NCI-H2081 (cell line): ENCODE measurements around the gene RPTOR.

ENCODE experiments used
- DNase-seq, 2 experiments: peaks; one replicate each; lab custom pipeline; 2025; lab: John Stamatoyannopoulos, UW

The RPTOR gene

DNA sequence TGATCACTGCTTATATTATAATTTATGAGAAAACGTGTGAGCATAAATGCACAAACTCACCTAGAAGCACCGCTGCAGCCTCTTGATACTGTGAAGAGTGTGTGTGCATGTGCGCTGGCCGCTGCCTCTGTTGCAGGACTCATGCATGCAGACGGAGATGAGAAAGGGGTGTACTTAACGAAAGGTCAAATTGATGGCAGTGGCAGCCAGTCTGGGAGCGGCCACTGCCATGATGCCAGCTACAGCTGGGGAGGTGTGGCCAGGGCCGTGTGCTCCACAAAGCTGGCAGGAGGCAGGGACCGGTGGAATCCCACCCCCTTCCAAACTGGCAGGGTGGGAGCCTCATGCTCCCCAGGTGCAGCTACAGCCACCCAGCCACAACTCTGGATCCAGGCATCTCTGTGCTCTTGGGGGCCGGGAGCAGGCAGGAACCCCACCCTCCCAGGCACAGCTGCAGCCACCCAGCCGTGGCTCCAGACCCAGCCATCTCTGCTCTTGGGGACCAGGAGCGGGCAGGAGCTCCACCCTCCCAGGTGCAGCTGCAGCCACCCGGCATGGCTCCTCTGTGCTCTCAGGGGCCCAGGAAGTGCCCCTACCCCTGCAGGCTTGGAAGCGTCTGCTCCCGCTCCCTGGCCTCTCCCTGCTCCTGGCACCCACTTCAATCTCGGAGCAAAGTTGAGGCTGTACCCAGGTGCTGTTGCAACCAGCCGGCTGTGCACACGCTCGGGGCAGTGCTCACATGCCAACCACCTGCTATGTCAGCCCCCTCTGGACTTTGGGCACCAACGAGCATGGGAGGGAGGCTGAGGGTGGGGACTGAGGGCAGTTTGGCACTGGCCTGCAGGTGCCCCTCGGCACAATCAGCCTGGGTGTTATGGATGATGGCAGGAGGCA lies 369.5 kb downstream of the RPTOR start:
- no peak for DNase-seq

DNA sequence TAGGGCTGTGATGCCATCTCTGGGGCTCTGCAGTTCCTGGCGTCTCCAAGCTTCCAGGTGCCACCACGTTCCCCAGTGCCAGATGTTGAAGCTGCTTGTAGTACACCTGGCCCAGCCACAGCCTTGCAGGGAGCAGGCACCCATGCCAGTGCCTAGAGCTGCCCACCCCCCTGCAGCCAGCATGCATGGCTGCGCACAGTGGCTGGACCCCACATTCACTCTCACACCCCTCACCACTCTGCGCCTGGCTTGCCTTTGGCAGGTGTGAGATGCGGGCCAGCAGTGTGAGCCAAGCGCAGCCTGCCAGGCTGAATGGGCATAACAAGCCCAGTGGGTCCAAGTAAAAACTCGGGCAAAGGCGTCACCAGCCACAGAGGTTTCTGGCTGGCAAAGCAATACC lies 371.6 kb downstream of the RPTOR start:
- DNase-seq: no peak

GRCh38 chr17:80917716-80918560 lies 373.3 kb downstream of the RPTOR start:
- DNase-seq: no peak

GRCh38 chr17:80918731-80919130 lies 374.1 kb downstream of the RPTOR start:
- no peak for DNase-seq

GRCh38 chr17:80919331-80920311 lies 375.0 kb downstream of the RPTOR start:
- DNase-seq: peak in 1 of 2 experiments; percentile 11

GRCh38 chr17:80920441-80920840 lies 375.8 kb downstream of the RPTOR start:
- DNase-seq: no peak

- no peak for DNase-seq
Measured at GRCh38 chr17:80921159-80921558, 376.5 kb downstream of the RPTOR start.

DNA sequence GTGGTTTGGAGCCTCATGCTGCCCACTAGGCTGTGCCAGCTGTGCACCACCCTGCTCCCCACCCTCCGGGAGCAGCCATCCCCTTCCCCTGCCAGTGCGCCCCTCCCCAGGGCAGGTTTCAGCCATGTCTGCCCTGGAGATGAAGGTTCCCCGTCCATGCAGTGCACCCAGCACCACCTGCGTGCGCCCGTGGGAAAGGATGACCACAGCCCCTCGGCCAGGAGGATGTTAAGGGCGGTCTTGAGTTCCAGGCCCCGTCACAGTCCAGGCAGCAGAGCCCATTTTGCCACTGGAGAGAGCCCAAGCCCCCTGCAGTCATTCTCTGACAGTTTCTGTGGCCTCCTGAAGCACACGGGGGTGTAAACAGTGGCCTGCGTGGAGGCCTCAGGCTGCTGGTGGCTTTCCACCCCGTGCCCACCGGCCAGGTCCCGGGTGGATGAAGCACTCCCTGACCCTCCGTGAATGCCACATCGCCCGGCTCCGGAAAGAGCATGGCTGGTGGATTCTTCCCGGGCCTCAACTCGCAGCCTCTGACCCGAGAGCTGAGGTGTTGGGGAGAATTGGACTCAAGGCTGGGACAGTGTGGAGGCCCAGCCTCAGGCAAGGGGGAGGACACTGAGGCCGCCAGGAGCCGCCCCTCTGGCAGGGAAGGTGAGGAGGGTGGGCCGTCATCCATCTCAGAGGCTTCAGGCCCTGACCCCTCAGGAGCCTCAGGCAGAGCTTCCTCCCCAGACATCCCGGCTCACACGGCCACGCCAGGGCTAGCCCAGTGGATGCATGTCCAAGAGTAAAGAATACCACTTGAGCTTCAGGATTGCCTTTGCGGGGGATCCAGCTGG lies 377.3 kb downstream of the RPTOR start:
- DNase-seq: no peak

DNA sequence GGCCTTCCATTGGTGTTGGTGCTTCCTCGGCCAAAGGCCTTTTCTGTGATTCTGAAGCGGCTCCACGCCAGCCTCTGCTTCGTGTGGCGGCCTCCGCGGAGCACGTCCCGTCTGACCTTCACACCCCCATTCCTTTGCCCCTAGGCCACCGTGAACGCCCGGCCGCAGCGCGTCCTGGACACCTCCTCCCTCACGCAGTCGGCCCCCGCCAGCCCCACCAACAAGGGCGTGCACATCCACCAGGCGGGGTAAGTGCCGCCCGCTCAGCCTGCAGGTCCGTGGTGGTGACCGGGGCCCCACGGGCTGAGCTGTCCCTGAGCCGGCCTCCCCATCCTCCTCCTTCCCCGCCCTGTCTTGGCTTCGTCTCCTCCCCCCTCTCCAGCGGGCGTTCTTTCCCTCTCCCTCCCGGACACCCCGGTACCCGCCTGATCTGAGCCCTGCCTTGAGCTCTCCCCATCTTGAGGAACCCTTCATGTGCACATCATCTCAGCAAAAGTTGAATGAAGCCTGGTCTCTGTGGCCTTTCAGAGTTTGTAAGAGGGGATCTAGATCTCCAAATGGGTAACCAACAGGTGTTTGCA lies 378.0 kb downstream of the RPTOR start:
- DNase-seq: no peak

DNA sequence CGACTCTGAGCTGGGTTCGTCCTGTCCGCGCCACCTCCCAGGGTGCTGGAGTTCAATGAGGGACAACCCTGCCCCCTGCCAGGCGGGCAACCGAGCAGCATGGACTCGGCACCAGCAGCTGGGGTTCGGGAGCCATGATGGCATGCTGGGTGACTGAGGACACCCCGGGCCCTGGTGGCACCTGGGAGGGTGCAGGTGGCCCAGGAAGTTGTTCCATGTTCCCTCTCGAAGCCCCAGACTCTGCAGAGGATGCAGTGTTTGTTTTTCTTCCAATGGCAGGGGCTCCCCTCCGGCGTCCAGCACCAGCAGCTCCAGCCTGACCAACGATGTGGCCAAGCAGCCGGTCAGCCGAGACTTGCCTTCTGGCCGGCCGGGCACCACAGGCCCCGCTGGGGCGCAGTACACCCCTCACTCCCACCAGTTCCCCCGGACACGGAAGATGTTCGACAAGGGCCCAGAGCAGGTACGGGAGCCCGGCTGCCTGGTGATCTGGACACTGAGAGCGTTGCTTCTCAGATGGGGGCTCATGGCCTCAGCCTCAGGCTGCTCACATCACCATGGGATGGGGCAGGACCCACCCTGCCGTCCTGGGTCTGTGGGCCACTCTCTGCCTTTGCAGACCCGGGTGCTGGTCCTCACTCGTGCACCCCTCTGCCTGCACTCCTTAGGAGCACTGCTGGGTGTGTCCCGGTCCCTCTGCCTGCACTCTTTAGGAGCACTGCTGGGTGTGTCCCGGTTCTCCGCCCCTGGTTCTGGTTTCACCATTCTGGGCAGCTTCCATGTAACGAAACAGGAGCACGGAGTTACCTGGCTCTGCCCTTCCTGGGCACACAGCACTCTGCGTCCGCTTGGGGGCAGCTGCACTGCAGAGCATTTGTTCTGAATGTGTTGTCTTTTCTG lies 378.8 kb downstream of the RPTOR start:
- no peak for DNase-seq

GRCh38 chr17:80924111-80924806 lies 379.6 kb downstream of the RPTOR start:
- no peak for DNase-seq

DNA sequence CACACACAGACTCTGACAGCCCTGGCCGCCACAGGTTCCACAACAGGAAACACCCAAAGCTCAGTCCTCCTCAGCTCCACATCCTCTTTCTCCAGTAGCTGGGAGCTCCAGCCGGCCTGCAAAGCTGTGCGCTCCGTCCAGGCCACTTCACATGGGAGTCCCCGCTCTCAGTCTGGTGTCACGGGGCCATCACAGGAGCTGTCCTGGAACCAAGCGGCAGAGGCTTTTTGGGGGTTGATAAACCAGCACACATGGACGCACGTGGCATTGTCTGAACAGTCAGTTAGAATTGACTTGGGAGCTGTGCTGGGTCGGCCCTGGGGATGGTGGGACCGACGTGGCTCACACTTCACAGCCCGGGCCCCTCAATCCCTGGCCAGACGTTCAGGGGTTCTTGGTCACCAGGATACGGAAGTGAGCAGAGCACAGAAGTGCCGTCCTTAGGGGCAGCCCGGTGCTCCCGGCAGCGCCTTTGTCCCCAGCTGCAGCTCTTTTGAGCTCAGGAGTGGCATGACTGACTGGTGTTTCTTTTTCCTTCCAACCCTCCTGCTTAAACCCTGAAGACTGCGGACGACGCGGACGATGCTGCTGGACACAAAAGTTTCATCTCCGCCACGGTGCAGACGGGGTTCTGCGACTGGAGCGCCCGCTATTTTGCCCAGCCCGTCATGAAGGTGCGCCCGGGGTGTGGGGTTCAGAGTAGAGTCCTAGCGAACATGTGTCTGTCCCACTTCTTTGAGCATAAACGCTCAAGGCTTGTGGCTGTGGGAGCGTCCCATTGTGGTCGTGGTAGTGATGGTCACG lies 380.4 kb downstream of the RPTOR start:
- no peak for DNase-seq

- DNase-seq: no peak
Measured at GRCh38 chr17:80925688-80926335, 381.2 kb downstream of the RPTOR start.

DNA sequence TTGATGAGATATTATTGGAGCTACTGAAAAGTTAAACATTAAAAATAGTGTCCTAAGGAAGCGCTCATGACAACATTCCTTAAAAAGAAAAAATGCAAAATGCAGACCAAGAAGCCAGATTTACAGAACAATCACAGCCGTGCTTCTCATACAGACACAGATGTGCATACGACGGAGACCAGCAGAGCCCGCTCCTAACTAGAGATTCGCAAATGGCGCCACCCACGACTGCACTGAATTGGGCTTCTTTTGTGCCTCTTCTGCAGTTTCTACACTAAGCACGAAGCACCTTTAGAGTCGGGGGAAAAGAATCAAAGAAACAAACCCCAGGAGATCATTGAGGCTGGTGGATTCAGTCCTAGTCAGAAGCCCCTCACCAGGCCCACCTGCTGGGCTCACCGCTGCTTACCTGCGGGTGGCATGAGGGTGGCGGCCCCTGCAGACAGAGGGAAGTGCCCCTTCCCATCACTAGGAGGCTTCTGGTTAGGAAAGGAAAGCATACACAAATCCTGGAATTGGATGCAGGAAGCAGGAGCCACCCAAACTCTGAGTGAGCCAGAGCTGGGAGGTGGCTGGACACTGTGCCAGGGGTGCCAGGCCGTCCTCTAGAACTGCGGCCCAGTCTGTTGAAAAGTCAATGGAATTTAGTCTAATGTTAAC lies 382.1 kb downstream of the RPTOR start:
- no peak for DNase-seq

DNA sequence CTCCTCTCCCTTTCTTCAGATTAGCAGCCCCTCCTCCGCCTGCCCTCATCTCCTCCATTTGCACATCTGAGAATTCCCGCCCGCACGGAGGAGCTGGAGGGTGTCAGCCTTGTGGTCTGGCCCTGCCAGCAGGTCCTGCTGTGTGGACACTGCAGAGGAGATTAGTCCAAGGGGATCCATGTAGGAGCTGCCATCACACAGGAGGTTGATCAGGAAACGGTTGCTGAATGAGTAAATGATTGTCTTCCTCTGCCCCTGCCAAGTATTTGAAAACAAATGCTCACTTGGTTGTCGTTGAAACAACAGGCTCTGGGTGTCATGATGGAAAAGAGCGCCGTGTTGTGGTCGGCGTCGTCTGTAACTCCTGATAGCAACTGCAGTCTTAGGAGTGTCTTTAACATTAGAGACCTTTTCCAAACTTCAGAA lies 383.2 kb downstream of the RPTOR start:
- DNase-seq: peak in 1 of 2 experiments; percentile 18

DNA sequence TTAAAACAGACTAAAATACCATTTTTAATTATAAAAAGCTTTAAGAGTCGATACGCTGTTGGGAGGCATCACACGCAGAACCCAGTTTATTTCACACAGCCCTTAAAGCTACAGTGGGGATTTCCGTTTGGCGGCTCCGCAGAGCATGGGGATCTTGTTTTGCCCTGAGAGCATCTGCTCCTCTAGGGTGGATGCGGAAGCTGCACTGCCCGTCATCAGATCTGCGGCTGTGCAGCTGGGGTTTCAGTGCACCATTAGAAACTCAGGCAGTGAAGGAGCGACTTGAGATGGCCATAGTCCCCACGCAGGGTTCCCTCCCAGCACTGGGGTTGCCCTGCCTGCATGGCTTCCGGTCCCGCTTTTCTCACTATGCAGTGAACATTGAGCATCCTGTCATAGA lies 384.8 kb downstream of the RPTOR start:
- no peak for DNase-seq
